ENCODE results near the gene MIR17HG. TPM values are rescaled to one million over a fixed set of nuclear protein-coding genes. Genes with fewer than 3 reads are reported as not detected.

Gene MIR17HG
- total RNA-seq, 1 donor from 2014 or later = 3.3 TPM

DNA sequence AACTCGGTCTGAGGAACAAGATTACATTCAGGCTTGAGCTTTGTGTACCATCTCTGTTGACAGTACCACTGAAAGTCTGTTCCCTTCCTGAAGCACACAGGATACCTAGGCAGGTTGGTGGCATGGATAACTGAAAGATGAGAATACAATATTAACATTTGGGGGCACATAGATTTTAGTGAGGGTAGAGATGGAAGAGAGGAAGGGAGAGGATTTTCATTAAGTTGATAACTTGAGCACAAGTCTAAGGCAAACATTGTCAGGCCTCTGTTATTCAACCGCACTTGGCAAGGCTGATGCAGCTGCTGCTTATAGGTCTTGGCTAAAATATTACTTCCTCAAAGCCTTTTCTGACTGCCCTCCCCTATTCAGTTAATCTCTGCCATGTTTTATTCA, 10.9 kb downstream of the MIR17HG start:
- Mint-ChIP-seq H3K27ac (ENCODE audit: unreplicated experiment) (no peak overlapping the region), H3K27me3 (ENCODE audit: unreplicated experiment) (no peaks in the 10 kb centered on the region), H3K4me1 (ENCODE audit: unreplicated experiment) (no peaks in the 10 kb centered on the region), H3K9me3 (ENCODE audit: unreplicated experiment) (no peaks in the 10 kb centered on the region), H3K4me3 (ENCODE audit: unreplicated experiment) (no peak overlapping the region), H3K36me3 (ENCODE audit: low read depth, unreplicated experiment) (no peaks in the 10 kb centered on the region)
- DNase-seq (ENCODE audit: low spot score) = no peak
- TF ChIP-seq, protein P1, sequence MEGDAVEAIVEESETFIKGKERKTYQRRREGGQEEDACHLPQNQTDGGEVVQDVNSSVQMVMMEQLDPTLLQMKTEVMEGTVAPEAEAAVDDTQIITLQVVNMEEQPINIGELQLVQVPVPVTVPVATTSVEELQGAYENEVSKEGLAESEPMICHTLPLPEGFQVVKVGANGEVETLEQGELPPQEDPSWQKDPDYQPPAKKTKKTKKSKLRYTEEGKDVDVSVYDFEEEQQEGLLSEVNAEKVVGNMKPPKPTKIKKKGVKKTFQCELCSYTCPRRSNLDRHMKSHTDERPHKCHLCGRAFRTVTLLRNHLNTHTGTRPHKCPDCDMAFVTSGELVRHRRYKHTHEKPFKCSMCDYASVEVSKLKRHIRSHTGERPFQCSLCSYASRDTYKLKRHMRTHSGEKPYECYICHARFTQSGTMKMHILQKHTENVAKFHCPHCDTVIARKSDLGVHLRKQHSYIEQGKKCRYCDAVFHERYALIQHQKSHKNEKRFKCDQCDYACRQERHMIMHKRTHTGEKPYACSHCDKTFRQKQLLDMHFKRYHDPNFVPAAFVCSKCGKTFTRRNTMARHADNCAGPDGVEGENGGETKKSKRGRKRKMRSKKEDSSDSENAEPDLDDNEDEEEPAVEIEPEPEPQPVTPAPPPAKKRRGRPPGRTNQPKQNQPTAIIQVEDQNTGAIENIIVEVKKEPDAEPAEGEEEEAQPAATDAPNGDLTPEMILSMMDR (IDR thresholded peaks at IDR 0.05; ENCODE audit: unreplicated experiment) = no peak

DNA sequence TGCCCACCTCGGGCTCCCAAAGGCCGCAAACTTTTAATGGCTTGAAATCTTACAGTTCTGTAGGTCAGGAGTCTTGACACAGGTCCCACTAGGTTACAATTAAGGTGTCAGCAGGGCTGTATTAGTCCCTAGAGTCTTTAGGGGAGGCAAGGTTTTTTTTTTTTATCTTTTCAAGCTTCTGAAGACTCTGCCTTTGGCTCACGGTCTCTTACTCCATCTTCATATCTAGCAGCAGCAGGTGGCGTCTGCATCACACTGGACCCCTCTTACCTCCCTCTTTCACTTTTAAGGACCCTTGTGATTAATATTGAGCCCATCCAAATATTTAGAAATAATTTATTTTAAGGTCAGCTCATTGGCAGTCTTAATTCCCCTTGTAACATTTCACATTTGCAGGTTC, 11.6 kb downstream of the MIR17HG start:
- Mint-ChIP-seq H3K27me3 (ENCODE audit: unreplicated experiment) (no peaks in the 10 kb centered on the region), H3K4me3 (ENCODE audit: unreplicated experiment) (no peak overlapping the region), H3K36me3 (ENCODE audit: low read depth, unreplicated experiment) (no peaks in the 10 kb centered on the region), H3K27ac (ENCODE audit: unreplicated experiment) (no peak overlapping the region), H3K4me1 (ENCODE audit: unreplicated experiment) (no peaks in the 10 kb centered on the region), H3K9me3 (ENCODE audit: unreplicated experiment) (no peaks in the 10 kb centered on the region)
- DNase-seq (ENCODE audit: low spot score) = no peak
- TF ChIP-seq, protein P1 (IDR thresholded peaks at IDR 0.05; ENCODE audit: unreplicated experiment) = no peak

DNA sequence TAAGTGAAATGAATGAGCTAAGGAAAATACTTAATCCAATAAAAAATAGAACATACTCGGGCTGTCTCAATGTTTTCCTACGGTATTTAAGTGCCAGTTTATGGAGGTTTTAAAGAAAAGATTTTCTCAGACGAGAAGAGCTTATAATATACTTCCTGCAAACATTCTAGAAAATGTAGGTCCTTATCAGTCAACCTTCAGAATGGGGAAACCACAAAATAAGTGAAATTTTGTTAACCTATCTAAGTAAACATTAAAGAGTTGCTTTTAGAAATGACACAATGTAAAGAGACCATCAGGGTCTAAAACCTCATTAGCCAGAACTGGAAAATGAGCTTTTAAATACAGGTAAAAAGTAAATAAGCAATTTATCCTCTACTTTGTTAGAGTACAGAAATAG, 12.1 kb downstream of the MIR17HG start:
- H3K27me3 Mint-ChIP-seq (ENCODE audit: unreplicated experiment) = no peaks in the 10 kb centered on the region
- no peak overlapping the region for H3K27ac Mint-ChIP-seq (ENCODE audit: unreplicated experiment)

DNA sequence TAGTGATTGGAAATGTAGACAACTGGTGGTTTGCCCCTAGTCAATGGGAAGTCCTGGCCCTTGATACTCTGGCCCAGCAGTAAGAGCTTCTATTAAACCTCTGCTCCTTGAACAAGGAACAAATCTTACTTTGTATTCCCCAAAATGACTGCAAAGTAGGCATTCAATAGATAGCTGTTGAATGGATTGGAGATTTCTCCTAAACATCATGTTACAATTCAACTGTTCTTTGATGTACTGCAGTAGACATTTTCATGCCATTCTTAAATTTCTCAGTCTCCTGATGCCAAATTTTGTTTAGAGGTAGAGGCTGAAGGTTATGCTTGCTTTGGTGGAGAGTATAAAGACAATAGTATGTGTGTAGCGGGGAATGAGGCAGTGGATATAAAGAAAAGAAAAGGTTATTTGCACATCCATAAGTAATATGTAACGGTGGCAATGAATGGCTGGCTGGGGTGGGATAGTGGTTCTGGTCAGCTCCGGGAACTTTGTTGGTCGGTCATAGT, 12.8 kb downstream of the MIR17HG start:
- Mint-ChIP-seq H3K4me1 (ENCODE audit: unreplicated experiment) (no peaks in the 10 kb centered on the region), H3K9me3 (ENCODE audit: unreplicated experiment) (no peaks in the 10 kb centered on the region), H3K36me3 (ENCODE audit: low read depth, unreplicated experiment) (no peaks in the 10 kb centered on the region), H3K27ac (ENCODE audit: unreplicated experiment) (no peak overlapping the region), H3K27me3 (ENCODE audit: unreplicated experiment) (no peaks in the 10 kb centered on the region), H3K4me3 (ENCODE audit: unreplicated experiment) (no peak overlapping the region)
- no peak for DNase-seq (ENCODE audit: low spot score)
- TF ChIP-seq, protein P1 (IDR thresholded peaks at IDR 0.05; ENCODE audit: unreplicated experiment) = no peak

More for the DNA sequence above, 12.1 kb downstream of the MIR17HG start:
- Mint-ChIP-seq H3K4me1 (ENCODE audit: unreplicated experiment) (no peaks in the 10 kb centered on the region), H3K9me3 (ENCODE audit: unreplicated experiment) (no peaks in the 10 kb centered on the region), H3K36me3 (ENCODE audit: low read depth, unreplicated experiment) (no peaks in the 10 kb centered on the region), H3K4me3 (ENCODE audit: unreplicated experiment) (no peak overlapping the region)
- DNase-seq (ENCODE audit: low spot score) = no peak
- TF ChIP-seq, protein P1 (IDR thresholded peaks at IDR 0.05; ENCODE audit: unreplicated experiment) = no peak

DNA sequence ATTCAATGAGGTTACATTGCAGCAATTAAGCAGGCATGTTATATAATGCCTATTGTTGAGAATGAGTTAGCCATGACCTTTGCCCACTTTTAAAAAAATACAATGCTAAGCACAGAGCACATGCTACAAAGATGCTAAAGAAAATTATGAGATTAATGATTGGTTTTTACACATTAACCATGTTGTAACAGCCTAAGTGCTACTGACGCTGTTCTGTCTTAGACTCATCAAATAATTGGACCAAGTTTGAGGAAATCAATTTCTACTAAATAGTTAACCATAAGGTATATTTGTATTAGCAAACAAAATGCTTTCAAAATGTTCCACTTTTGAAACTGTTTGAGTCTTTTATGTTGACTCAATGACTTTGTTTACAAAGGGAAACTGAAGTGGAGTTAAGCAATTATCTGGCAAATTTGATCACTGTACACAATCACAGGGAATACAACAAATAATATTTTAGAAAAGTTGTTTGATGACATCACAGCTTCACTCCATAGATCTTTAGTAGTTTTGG, 14.3 kb downstream of the MIR17HG start:
- H3K4me3 Mint-ChIP-seq (ENCODE audit: unreplicated experiment) = no peak overlapping the region
- H3K27me3 Mint-ChIP-seq (ENCODE audit: unreplicated experiment) = no peaks in the 10 kb centered on the region
- no peaks in the 10 kb centered on the region for H3K9me3 Mint-ChIP-seq (ENCODE audit: unreplicated experiment)
- TF ChIP-seq, protein P1 (IDR thresholded peaks at IDR 0.05; ENCODE audit: unreplicated experiment) = no peak
- no peak for DNase-seq (ENCODE audit: low spot score)
- no peak overlapping the region for H3K27ac Mint-ChIP-seq (ENCODE audit: unreplicated experiment)
- H3K36me3 Mint-ChIP-seq (ENCODE audit: low read depth, unreplicated experiment) = no peaks in the 10 kb centered on the region
- no peaks in the 10 kb centered on the region for H3K4me1 Mint-ChIP-seq (ENCODE audit: unreplicated experiment)

Data from endothelial cell (in vitro differentiated cells).